ENCODE results near the gene CASP8. TPM values are rescaled to one million over a fixed set of nuclear protein-coding genes. Genes with fewer than 3 reads are reported as not detected.
"Not testable (repeated sequence)": the region's sequence is repeated elsewhere in the genome, so short reads cannot be mapped to it uniquely, and the experiment has no call there.

The CASP8 gene
- total RNA-seq, 1 donor from 2014 or later, result 14.4 TPM

DNA sequence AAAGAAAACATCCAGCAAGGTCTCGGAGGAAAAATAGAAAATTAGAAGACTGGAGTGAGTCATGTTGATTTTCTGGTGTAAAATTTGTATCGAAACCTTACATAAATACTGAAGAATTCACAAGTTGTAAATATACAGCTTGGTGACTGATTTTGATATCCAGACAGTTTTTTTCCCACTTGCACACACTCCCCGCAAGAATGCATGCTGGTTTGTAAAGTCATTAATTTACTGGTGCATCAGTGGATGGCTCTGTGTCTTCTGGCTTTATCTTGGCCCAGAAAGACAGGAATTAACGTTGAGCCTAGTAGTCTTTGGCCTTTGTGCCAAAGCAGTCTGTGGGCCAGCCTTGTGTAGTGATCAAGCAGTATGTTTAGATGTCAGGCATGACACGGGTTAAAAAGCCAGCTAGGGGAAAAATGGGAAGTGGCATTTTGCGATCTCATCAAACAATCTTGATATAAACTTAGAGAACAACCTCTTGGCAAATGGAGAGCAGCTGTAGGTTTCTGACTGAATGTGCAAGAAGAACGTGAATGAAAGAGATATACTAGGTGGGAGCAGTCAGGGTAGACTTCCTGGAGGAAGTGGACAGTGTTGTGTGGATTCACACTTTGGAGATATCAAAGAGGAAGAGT is 22.7 kb upstream of the CASP8 start:
- H3K4me1 Mint-ChIP-seq (ENCODE audit: low read depth, unreplicated experiment), result peaks cover 5% of the 10 kb centered on the region
- no peaks in the 10 kb centered on the region for H3K36me3 Mint-ChIP-seq (ENCODE audit: low read depth, unreplicated experiment)
- H3K27me3 ChIP-seq (ENCODE audit: insufficient read depth, low read length), result no peaks in the 10 kb centered on the region
- H3K79me2 ChIP-seq (ENCODE audit: insufficient read depth, low read length), result no peaks in the 10 kb centered on the region
- no peak overlapping the region for H3K4me3 Mint-ChIP-seq (ENCODE audit: unreplicated experiment)
- no peaks in the 10 kb centered on the region for H3K9me3 ChIP-seq (ENCODE audit: insufficient read depth, low read depth, low read length)
- no peaks in the 10 kb centered on the region for H3K36me3 ChIP-seq (ENCODE audit: insufficient read depth, low read length)
- no peak overlapping the region for H3K9ac ChIP-seq (ENCODE audit: low read length)
- no peaks in the 10 kb centered on the region for H3K27me3 Mint-ChIP-seq (ENCODE audit: low read depth, unreplicated experiment)
- no peaks in the 10 kb centered on the region for H4K20me1 ChIP-seq (ENCODE audit: insufficient read depth, low read length)
- no peak overlapping the region for H2AFZ ChIP-seq (ENCODE audit: low read depth, low read length)
- H3K9me3 Mint-ChIP-seq (ENCODE audit: unreplicated experiment), result no peaks in the 10 kb centered on the region
- DNase-seq (ENCODE audit: low read depth) (no peak), FAIRE-seq (no peak)
- TF ChIP-seq, protein P1, sequence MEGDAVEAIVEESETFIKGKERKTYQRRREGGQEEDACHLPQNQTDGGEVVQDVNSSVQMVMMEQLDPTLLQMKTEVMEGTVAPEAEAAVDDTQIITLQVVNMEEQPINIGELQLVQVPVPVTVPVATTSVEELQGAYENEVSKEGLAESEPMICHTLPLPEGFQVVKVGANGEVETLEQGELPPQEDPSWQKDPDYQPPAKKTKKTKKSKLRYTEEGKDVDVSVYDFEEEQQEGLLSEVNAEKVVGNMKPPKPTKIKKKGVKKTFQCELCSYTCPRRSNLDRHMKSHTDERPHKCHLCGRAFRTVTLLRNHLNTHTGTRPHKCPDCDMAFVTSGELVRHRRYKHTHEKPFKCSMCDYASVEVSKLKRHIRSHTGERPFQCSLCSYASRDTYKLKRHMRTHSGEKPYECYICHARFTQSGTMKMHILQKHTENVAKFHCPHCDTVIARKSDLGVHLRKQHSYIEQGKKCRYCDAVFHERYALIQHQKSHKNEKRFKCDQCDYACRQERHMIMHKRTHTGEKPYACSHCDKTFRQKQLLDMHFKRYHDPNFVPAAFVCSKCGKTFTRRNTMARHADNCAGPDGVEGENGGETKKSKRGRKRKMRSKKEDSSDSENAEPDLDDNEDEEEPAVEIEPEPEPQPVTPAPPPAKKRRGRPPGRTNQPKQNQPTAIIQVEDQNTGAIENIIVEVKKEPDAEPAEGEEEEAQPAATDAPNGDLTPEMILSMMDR (IDR thresholded peaks at IDR 0.05; ENCODE audit: insufficient read depth, low read depth, low read length), result no peak
- no peak for TF ChIP-seq EZH2 (IDR thresholded peaks at IDR 0.05; ENCODE audit: insufficient read depth, low read length)
- H3K27ac Mint-ChIP-seq (ENCODE audit: unreplicated experiment), result no peak overlapping the region
- no peak overlapping the region for H3K4me3 ChIP-seq (ENCODE audit: insufficient read depth, low read depth, low read length)
- no peaks in the 10 kb centered on the region for H3K4me1 ChIP-seq (ENCODE audit: insufficient read depth, low read length)
- H3K4me2 ChIP-seq (ENCODE audit: low read length), result no peak overlapping the region
- H3K27ac ChIP-seq (ENCODE audit: low read depth, low read length), result no peak overlapping the region

DNA sequence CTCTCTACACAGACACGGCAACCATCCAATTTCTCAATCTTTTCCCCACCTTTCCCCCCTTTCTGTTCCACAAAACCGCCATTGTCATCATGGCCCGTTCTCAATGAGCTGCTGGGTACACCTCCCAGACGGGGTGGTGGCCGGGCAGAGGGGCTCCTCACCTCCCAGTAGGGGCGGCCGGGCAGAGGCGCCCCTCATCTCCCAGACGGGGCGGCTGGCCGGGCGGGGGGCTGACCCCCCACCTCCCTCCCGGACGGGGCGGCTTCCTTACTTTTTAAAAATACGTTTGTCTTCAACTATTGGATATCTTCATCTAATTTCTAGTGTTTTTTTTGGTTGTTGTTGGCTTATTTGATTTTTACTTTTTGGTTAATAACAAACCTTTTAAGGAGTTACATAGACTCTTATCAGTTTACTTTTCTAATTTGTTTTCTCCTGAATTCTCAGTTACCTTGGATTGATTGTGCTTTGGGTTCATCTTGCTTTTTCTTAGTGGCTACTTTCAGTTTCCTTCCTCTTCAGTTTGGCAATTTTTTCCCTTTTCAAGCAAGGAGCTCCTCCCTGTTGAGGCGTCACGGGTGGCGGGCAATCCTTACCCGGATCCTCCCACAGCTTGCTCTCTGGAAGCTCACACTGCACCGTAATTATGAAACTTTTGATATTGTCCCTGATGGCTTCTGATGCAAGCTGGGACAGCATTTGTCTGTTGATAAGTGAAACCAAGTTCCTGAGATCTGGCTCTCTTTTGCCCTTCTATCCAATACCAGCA is 21.0 kb upstream of the CASP8 start:
- not testable (repeated sequence) for FAIRE-seq; H3K4me1 Mint-ChIP-seq (ENCODE audit: low read depth, unreplicated experiment); H3K4me1 ChIP-seq (ENCODE audit: insufficient read depth, low read length); H3K27ac Mint-ChIP-seq (ENCODE audit: unreplicated experiment); H3K9me3 ChIP-seq (ENCODE audit: insufficient read depth, low read depth, low read length); H3K9me3 Mint-ChIP-seq (ENCODE audit: unreplicated experiment); H3K4me3 Mint-ChIP-seq (ENCODE audit: unreplicated experiment); H3K9ac ChIP-seq (ENCODE audit: low read length); H3K36me3 Mint-ChIP-seq (ENCODE audit: low read depth, unreplicated experiment); H2AFZ ChIP-seq (ENCODE audit: low read depth, low read length); DNase-seq (ENCODE audit: low read depth); H3K4me3 ChIP-seq (ENCODE audit: insufficient read depth, low read depth, low read length); H3K4me2 ChIP-seq (ENCODE audit: low read length); H3K27me3 ChIP-seq (ENCODE audit: insufficient read depth, low read length); H3K27me3 Mint-ChIP-seq (ENCODE audit: low read depth, unreplicated experiment); H3K36me3 ChIP-seq (ENCODE audit: insufficient read depth, low read length); H3K79me2 ChIP-seq (ENCODE audit: insufficient read depth, low read length); H4K20me1 ChIP-seq (ENCODE audit: insufficient read depth, low read length); H3K27ac ChIP-seq (ENCODE audit: low read depth, low read length)

DNA sequence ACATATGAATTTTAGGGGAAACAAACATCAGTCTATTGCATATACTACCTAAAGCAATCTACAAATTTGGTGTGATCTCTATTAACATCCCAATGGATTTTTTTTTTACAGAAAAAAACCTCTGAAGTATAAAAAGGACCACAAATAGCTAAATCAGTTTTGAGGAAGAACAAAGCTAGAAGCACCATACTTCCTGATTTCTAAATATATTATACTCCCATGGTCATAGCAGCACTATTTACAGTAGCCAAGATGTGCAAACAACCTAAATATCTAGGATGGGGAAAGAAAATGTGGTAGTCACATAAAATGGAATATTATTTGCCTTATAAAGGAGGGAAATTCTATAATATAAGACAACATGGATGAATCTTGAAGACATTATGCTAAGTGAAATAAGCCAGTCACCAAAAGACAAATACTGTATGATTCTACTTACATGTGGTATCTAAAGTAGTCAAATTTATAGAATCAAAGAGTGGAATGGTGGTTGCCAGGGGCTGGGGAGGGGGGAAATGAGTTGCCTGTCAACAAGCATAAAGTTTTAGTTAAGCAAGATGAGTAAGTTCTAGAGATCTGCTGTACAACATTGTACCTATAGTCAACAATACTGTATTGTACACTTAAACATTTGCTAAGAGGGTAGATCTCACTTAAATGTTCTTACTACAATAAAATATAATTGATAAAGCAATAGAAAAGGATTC is 17.6 kb upstream of the CASP8 start:
- no peak overlapping the region for H3K27ac Mint-ChIP-seq (ENCODE audit: unreplicated experiment)
- no peak overlapping the region for H3K9ac ChIP-seq (ENCODE audit: low read length)
- H3K27ac ChIP-seq (ENCODE audit: low read depth, low read length), result no peak overlapping the region
- no peaks in the 10 kb centered on the region for H3K36me3 ChIP-seq (ENCODE audit: insufficient read depth, low read length)
- no peak overlapping the region for H3K4me3 Mint-ChIP-seq (ENCODE audit: unreplicated experiment)
- no peaks in the 10 kb centered on the region for H3K9me3 ChIP-seq (ENCODE audit: insufficient read depth, low read depth, low read length)
- no peaks in the 10 kb centered on the region for H3K4me1 Mint-ChIP-seq (ENCODE audit: low read depth, unreplicated experiment)
- H4K20me1 ChIP-seq (ENCODE audit: insufficient read depth, low read length), result no peaks in the 10 kb centered on the region
- no peaks in the 10 kb centered on the region for H3K36me3 Mint-ChIP-seq (ENCODE audit: low read depth, unreplicated experiment)
- no peak overlapping the region for H3K4me3 ChIP-seq (ENCODE audit: insufficient read depth, low read depth, low read length)
- no peaks in the 10 kb centered on the region for H3K27me3 ChIP-seq (ENCODE audit: insufficient read depth, low read length)
- no peak overlapping the region for H3K4me2 ChIP-seq (ENCODE audit: low read length)
- no peak overlapping the region for H2AFZ ChIP-seq (ENCODE audit: low read depth, low read length)
- H3K79me2 ChIP-seq (ENCODE audit: insufficient read depth, low read length), result no peaks in the 10 kb centered on the region
- no peak for TF ChIP-seq EZH2 (IDR thresholded peaks at IDR 0.05; ENCODE audit: insufficient read depth, low read length)
- TF ChIP-seq, protein P1 (IDR thresholded peaks at IDR 0.05; ENCODE audit: insufficient read depth, low read depth, low read length), result no peak
- no peaks in the 10 kb centered on the region for H3K4me1 ChIP-seq (ENCODE audit: insufficient read depth, low read length)
- H3K27me3 Mint-ChIP-seq (ENCODE audit: low read depth, unreplicated experiment), result no peaks in the 10 kb centered on the region
- no peak for DNase-seq (ENCODE audit: low read depth)
- no peak for FAIRE-seq
- no peaks in the 10 kb centered on the region for H3K9me3 Mint-ChIP-seq (ENCODE audit: unreplicated experiment)

Data from astrocyte (in vitro differentiated cells and primary cell).